GM12878 (cell line): ENCODE data around the gene MRPL49. TPM values are rescaled to one million over a fixed set of nuclear protein-coding genes. Genes with fewer than 3 reads are reported as not detected.

Experiments used
- BACH1 ChIP-seq: fragments of 450-650 bp; IDR thresholded peaks from 2 replicates; pipeline ENCODE4 v1.6.1; 2017; ENCODE audit warnings: mild to moderate bottlenecking, borderline replicate concordance
- CEBPB ChIP-seq, 2 experiments: fragments of 150-350 bp in 1 of 2; IDR thresholded peaks; 2 replicates each; pipeline ENCODE4 v1.6.1; 2012 to 2014; ENCODE audit warnings: low read depth in 2 of 2, low read length in 2 of 2, borderline replicate concordance in 1 of 2, inconsistent platforms in 1 of 2
- CEBPZ ChIP-seq: fragments of 150-350 bp; IDR thresholded peaks from 2 replicates; pipeline ENCODE4 v1.6.1; 2016; ENCODE audit warnings: low read depth, low read length
- EED ChIP-seq: sonication (generic); IDR thresholded peaks from 2 replicates; pipeline ENCODE4 v1.6.1; 2016; ENCODE audit warnings: antibody characterized with exemption, low read depth
- LARP7 ChIP-seq: fragments of 450-650 bp; IDR thresholded peaks from 2 replicates; pipeline ENCODE4 v1.6.1; 2017; ENCODE audit warnings: mild to moderate bottlenecking
- MAX ChIP-seq: IDR thresholded peaks from 2 replicates; pipeline ENCODE4 v1.6.1; 2012; ENCODE audit warnings: low read depth, low read length, improper control_type of control experiment
- MEF2A ChIP-seq: IDR thresholded peaks from 2 replicates; pipeline ENCODE4 v1.6.1; 2011; ENCODE audit warnings: low read depth, mild to moderate bottlenecking, low read length, moderate library complexity; ENCODE audit not compliant: insufficient read depth
- MTA3 ChIP-seq: IDR thresholded peaks from 2 replicates; pipeline ENCODE4 v1.6.1; 2012; ENCODE audit warnings: low read length, inconsistent platforms, borderline replicate concordance
- POLR2AphosphoS5 ChIP-seq: IDR thresholded peaks from 2 replicates; pipeline ENCODE4 v1.6.1; 2011; ENCODE audit warnings: mild to moderate bottlenecking, low read length, inconsistent platforms
- RAD51 ChIP-seq: fragments of 450-650 bp; IDR thresholded peaks from 2 replicates; pipeline ENCODE4 v1.6.1; 2016; ENCODE audit warnings: moderate library complexity, mild to moderate bottlenecking, inconsistent platforms
- WRNIP1 ChIP-seq: IDR thresholded peaks from 2 replicates; pipeline ENCODE4 v1.6.1; 2011; ENCODE audit warnings: low read depth, low read length, improper control_type of control experiment, borderline replicate concordance
- ZNF384 ChIP-seq: IDR thresholded peaks from 2 replicates; pipeline ENCODE4 v1.6.1; 2012; ENCODE audit warnings: low read depth, mild to moderate bottlenecking, low read length, improper control_type of control experiment, borderline replicate concordance
- polyA plus RNA-seq, 11 experiments: library from polyadenylated mRNA; depleted of rRNA in 4 of 11; unstranded in 6 of 11; stranded (reverse) in 5 of 11; fragments of >200 nt; fragmentation: Nextera tagmentation in 4 of 11; fragmentation: Illumina TruSeq in 1 of 11; extraction: Ambion mirVana in 4 of 11; extraction: Trizol in 1 of 11; gene quantifications; 1 replicate in 1 of 11; 2 replicates in 10 of 11; pipeline versions ENCODE4 v1.2.1 to v1.2.3, GENCODE V29; 2011 to 2016; ENCODE audit warnings: inconsistent platforms in 2 of 11, missing spikeins in 2 of 11, low read depth in 1 of 11
- total RNA-seq, 4 experiments: library from RNA; depleted of rRNA in 3 of 4; stranded (reverse); fragments of >200 nt in 3 of 4; fragmentation: Illumina TruSeq in 1 of 4; extraction: Trizol in 1 of 4; gene quantifications; 2 replicates each; pipeline versions ENCODE4 v1.2.1 to v1.2.3, GENCODE V29; 2013 to 2021
- TF ChIP-seq, protein P1 (sequence below): IDR thresholded peaks from 2 replicates; pipeline ENCODE4 v1.6.1; 2012; ENCODE audit warnings: low read length, inconsistent platforms
- TF ChIP-seq, protein P2 (sequence below): IDR thresholded peaks from 2 replicates; pipeline ENCODE4 v1.6.1; 2012; ENCODE audit warnings: improper control_type of control experiment, low read depth, low read length; ENCODE audit not compliant: insufficient replicate concordance
- TF ChIP-seq, protein P3 (sequence below), 3 experiments: IDR thresholded peaks in 2 of 3; conservative IDR thresholded peaks in 1 of 3; 2 replicates each; pipeline ENCODE4 v1.5.1; 2011; ENCODE audit warnings: low read depth in 3 of 3, low read length in 3 of 3, mild to moderate bottlenecking in 3 of 3, control low read depth in 2 of 3, moderate library complexity in 2 of 3, inconsistent platforms in 1 of 3, mixed read lengths in 1 of 3; ENCODE audit not compliant: control insufficient read depth in 2 of 3, insufficient read depth in 1 of 3; ENCODE audit errors: extremely low read depth in 1 of 3

Gene MRPL49
- total and polyA plus RNA-seq, 10 of the 15 experiments (the other 5 are each of a cell fraction or from before 2014, with no cell fraction given), result 42.0 to 116 (median 71.7) TPM

GRCh38 chr11:65112546-65113360 lies 9.4 kb upstream of the MRPL49 start (continued):
- TF ChIP-seq CEBPB (IDR thresholded peaks at IDR 0.05; ENCODE audit: borderline replicate concordance in 1 of 2, low read depth in 2 of 2, low read length in 2 of 2) (no peak), CEBPZ (no peak), MAX (no peak; the same call in 1 of the 2 replicates), LARP7 (peak; percentile 91), BACH1 (peak; percentile 99), EED (no peak), RAD51 (no peak), POLR2AphosphoS5 (no peak), ZNF384 (no peak), MEF2A (no peak), WRNIP1 (no peak), MTA3 (no peak)
- TF ChIP-seq, protein P1, sequence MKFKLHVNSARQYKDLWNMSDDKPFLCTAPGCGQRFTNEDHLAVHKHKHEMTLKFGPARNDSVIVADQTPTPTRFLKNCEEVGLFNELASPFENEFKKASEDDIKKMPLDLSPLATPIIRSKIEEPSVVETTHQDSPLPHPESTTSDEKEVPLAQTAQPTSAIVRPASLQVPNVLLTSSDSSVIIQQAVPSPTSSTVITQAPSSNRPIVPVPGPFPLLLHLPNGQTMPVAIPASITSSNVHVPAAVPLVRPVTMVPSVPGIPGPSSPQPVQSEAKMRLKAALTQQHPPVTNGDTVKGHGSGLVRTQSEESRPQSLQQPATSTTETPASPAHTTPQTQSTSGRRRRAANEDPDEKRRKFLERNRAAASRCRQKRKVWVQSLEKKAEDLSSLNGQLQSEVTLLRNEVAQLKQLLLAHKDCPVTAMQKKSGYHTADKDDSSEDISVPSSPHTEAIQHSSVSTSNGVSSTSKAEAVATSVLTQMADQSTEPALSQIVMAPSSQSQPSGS, result no peak
- TF ChIP-seq, protein P2, sequence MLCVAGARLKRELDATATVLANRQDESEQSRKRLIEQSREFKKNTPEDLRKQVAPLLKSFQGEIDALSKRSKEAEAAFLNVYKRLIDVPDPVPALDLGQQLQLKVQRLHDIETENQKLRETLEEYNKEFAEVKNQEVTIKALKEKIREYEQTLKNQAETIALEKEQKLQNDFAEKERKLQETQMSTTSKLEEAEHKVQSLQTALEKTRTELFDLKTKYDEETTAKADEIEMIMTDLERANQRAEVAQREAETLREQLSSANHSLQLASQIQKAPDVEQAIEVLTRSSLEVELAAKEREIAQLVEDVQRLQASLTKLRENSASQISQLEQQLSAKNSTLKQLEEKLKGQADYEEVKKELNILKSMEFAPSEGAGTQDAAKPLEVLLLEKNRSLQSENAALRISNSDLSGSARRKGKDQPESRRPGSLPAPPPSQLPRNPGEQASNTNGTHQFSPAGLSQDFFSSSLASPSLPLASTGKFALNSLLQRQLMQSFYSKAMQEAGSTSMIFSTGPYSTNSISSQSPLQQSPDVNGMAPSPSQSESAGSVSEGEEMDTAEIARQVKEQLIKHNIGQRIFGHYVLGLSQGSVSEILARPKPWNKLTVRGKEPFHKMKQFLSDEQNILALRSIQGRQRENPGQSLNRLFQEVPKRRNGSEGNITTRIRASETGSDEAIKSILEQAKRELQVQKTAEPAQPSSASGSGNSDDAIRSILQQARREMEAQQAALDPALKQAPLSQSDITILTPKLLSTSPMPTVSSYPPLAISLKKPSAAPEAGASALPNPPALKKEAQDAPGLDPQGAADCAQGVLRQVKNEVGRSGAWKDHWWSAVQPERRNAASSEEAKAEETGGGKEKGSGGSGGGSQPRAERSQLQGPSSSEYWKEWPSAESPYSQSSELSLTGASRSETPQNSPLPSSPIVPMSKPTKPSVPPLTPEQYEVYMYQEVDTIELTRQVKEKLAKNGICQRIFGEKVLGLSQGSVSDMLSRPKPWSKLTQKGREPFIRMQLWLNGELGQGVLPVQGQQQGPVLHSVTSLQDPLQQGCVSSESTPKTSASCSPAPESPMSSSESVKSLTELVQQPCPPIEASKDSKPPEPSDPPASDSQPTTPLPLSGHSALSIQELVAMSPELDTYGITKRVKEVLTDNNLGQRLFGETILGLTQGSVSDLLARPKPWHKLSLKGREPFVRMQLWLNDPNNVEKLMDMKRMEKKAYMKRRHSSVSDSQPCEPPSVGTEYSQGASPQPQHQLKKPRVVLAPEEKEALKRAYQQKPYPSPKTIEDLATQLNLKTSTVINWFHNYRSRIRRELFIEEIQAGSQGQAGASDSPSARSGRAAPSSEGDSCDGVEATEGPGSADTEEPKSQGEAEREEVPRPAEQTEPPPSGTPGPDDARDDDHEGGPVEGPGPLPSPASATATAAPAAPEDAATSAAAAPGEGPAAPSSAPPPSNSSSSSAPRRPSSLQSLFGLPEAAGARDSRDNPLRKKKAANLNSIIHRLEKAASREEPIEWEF, result no peak
- TF ChIP-seq, protein P3, sequence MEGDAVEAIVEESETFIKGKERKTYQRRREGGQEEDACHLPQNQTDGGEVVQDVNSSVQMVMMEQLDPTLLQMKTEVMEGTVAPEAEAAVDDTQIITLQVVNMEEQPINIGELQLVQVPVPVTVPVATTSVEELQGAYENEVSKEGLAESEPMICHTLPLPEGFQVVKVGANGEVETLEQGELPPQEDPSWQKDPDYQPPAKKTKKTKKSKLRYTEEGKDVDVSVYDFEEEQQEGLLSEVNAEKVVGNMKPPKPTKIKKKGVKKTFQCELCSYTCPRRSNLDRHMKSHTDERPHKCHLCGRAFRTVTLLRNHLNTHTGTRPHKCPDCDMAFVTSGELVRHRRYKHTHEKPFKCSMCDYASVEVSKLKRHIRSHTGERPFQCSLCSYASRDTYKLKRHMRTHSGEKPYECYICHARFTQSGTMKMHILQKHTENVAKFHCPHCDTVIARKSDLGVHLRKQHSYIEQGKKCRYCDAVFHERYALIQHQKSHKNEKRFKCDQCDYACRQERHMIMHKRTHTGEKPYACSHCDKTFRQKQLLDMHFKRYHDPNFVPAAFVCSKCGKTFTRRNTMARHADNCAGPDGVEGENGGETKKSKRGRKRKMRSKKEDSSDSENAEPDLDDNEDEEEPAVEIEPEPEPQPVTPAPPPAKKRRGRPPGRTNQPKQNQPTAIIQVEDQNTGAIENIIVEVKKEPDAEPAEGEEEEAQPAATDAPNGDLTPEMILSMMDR (IDR thresholded peaks at IDR 0.05 in 2 of 3, conservative IDR thresholded peaks at IDR 0.05 in 1 of 3; ENCODE audit: control insufficient read depth in 2 of 3, extremely low read depth in 1 of 3, insufficient read depth in 1 of 3, low read depth in 3 of 3, low read length in 3 of 3), result peak; percentile 77 to 89 (median 88)
